H9 (cell line): ENCODE results near the gene BRD7. TPM values are rescaled to one million over a fixed set of nuclear protein-coding genes. Genes with fewer than 3 reads are reported as not detected.
A peak's percentile ranks its signal among the peaks of the same experiment; 100 is the strongest.

Experiments used
- DNase-seq: peaks from one replicate; pipeline ENCODE4 v3.0.0-alpha.2; 2017
- H2AFZ ChIP-seq: one replicate; pipeline ENCODE4 v1.6.1; 2013; ENCODE audit warnings: mild to moderate bottlenecking, low read length, control low read depth, moderate library complexity
- H2AK5ac ChIP-seq: 2 replicates; pipeline ENCODE4 v1.6.1; 2013; ENCODE audit warnings: low read length, control low read depth, mixed read lengths; ENCODE audit not compliant: insufficient read length
- H2BK120ac ChIP-seq: one replicate; pipeline ENCODE4 v1.6.1; 2013; ENCODE audit warnings: low read depth, mild to moderate bottlenecking, low read length, control low read depth, inconsistent platforms; ENCODE audit not compliant: poor library complexity, severe bottlenecking
- H2BK12ac ChIP-seq: 2 replicates; pipeline ENCODE4 v1.6.1; 2013; ENCODE audit warnings: low read length, control low read depth, mixed read lengths, low read depth; ENCODE audit not compliant: insufficient read length
- H2BK15ac ChIP-seq: 2 replicates; pipeline ENCODE4 v1.6.1; 2013; ENCODE audit warnings: low read depth, low read length, control low read depth
- H2BK20ac ChIP-seq: one replicate; pipeline ENCODE4 v1.6.1; 2013; ENCODE audit warnings: low read depth, mild to moderate bottlenecking, low read length, control low read depth, inconsistent platforms; ENCODE audit not compliant: poor library complexity, severe bottlenecking
- H2BK5ac ChIP-seq: 2 replicates; pipeline ENCODE4 v1.6.1; 2013; ENCODE audit warnings: low read length, control low read depth, mixed read lengths; ENCODE audit not compliant: insufficient read length
- H3K14ac ChIP-seq: 2 replicates; pipeline ENCODE4 v1.6.1; 2013; ENCODE audit warnings: low read length, control low read depth; ENCODE audit not compliant: insufficient read depth
- H3K18ac ChIP-seq: 2 replicates; pipeline ENCODE4 v1.6.1; 2013; ENCODE audit warnings: low read depth, mild to moderate bottlenecking, mixed read lengths, low read length, control low read depth; ENCODE audit not compliant: insufficient read length
- H3K23ac ChIP-seq: 2 replicates; pipeline ENCODE4 v1.6.1; 2013; ENCODE audit warnings: low read length, control low read depth, mixed read lengths, low read depth; ENCODE audit not compliant: insufficient read length
- H3K23me2 ChIP-seq: 2 replicates; pipeline ENCODE4 v1.6.1; 2013; ENCODE audit warnings: low read depth, mild to moderate bottlenecking, mixed read lengths, low read length, control low read depth; ENCODE audit not compliant: insufficient read length, poor library complexity, severe bottlenecking
- H3K27ac ChIP-seq: 2 replicates; pipeline ENCODE4 v1.5.1; 2013; ENCODE audit warnings: low read length, control low read depth, mixed read lengths, low read depth; ENCODE audit not compliant: insufficient read length
- H3K27me3 ChIP-seq: 2 replicates; pipeline ENCODE4 v1.6.1; 2013; ENCODE audit warnings: low read length, control low read depth, inconsistent platforms; ENCODE audit not compliant: insufficient read depth
- H3K4ac ChIP-seq: 2 replicates; pipeline ENCODE4 v1.6.1; 2013; ENCODE audit warnings: low read depth, mild to moderate bottlenecking, control low read depth, inconsistent platforms, low read length, moderate library complexity
- H3K4me1 ChIP-seq: 2 replicates; pipeline ENCODE4 v1.6.1; 2013; ENCODE audit warnings: low read length, control low read depth, inconsistent platforms; ENCODE audit not compliant: insufficient read depth
- H3K4me2 ChIP-seq: 2 replicates; pipeline ENCODE4 v1.6.1; 2013; ENCODE audit warnings: low read length, control low read depth, mixed read lengths; ENCODE audit not compliant: insufficient read length, insufficient read depth
- H3K56ac ChIP-seq: 2 replicates; pipeline ENCODE4 v1.6.1; 2013; ENCODE audit warnings: low read depth, mild to moderate bottlenecking, mixed read lengths, low read length, control low read depth; ENCODE audit not compliant: insufficient read length
- H3K79me1 ChIP-seq: 2 replicates; pipeline ENCODE4 v1.6.1; 2013; ENCODE audit warnings: low read depth, mild to moderate bottlenecking, moderate library complexity, low read length, control low read depth, inconsistent platforms; ENCODE audit not compliant: insufficient read depth, poor library complexity, severe bottlenecking
- H3K79me2 ChIP-seq: 2 replicates; pipeline ENCODE4 v1.6.1; 2013; ENCODE audit warnings: low read length, control low read depth, inconsistent platforms; ENCODE audit not compliant: insufficient read depth
- H3K9ac ChIP-seq: 2 replicates; pipeline ENCODE4 v1.6.1; 2013; ENCODE audit warnings: low read length, control low read depth, mixed read lengths; ENCODE audit not compliant: insufficient read length; ENCODE audit errors: extremely low read depth
- H3K9me3 ChIP-seq: one replicate; pipeline ENCODE4 v1.6.1; 2013; ENCODE audit warnings: low read depth, low read length, inconsistent platforms; ENCODE audit not compliant: control insufficient read depth
- H3T11ph ChIP-seq: one replicate; pipeline ENCODE4 v1.6.1; 2013; ENCODE audit warnings: mild to moderate bottlenecking, low read length, control low read depth, inconsistent platforms
- H4K20me1 ChIP-seq: one replicate; pipeline ENCODE4 v1.6.1; 2013; ENCODE audit not compliant: control insufficient read depth, insufficient read length, insufficient read depth
- H4K5ac ChIP-seq: 2 replicates; pipeline ENCODE4 v1.6.1; 2013; ENCODE audit warnings: low read depth, mild to moderate bottlenecking, mixed read lengths, low read length, control low read depth; ENCODE audit not compliant: insufficient read length
- H4K8ac ChIP-seq: replicated peaks from 2 replicates; pipeline ENCODE4 v1.6.1; 2013; ENCODE audit warnings: low read length, control low read depth, mixed read lengths, low read depth; ENCODE audit not compliant: insufficient read length
- H4K91ac ChIP-seq: 2 replicates; pipeline ENCODE4 v1.6.1; 2013; ENCODE audit warnings: low read depth, mild to moderate bottlenecking, moderate library complexity, mixed read lengths, low read length, control low read depth; ENCODE audit not compliant: insufficient read length
- H3K27ac Mint-ChIP-seq, 3 experiments: 2 replicates in 2 of 3; 3 replicates in 1 of 3; pipeline ENCODE4 v1.8.0; 2020 to 2021; ENCODE audit warnings: mixed read lengths in 3 of 3, mild to moderate bottlenecking in 1 of 3, moderate library complexity in 1 of 3
- H3K27me3 Mint-ChIP-seq: 2 replicates; pipeline ENCODE4 v1.8.0; 2021; ENCODE audit warnings: low read depth, mild to moderate bottlenecking, moderate library complexity, mixed read lengths
- H3K36me3 Mint-ChIP-seq, 3 experiments: 2 replicates in 2 of 3; 3 replicates in 1 of 3; pipeline ENCODE4 v1.8.0; 2020 to 2021; ENCODE audit warnings: low read depth in 3 of 3, mixed read lengths in 3 of 3; ENCODE audit not compliant: insufficient read depth in 1 of 3
- H3K4me1 Mint-ChIP-seq, 2 experiments: 2 replicates each; pipeline ENCODE4 v1.8.0; 2020; ENCODE audit warnings: mixed read lengths in 2 of 2
- H3K4me3 Mint-ChIP-seq, 2 experiments: 2 replicates in 1 of 2; 3 replicates in 1 of 2; pipeline ENCODE4 v1.8.0; 2020 to 2021; ENCODE audit warnings: mild to moderate bottlenecking in 2 of 2, mixed read lengths in 2 of 2, moderate library complexity in 1 of 2
- H3K9me3 Mint-ChIP-seq, 2 experiments: 2 replicates in 1 of 2; 3 replicates in 1 of 2; pipeline ENCODE4 v1.8.0; 2020; ENCODE audit warnings: mild to moderate bottlenecking in 2 of 2, mixed read lengths in 2 of 2, moderate library complexity in 1 of 2
- WGBS: extraction: QIAGEN DNeasy Blood & Tissue Kit; methylation state at CpG from one replicate; pipeline ENCODE4 v1.1.7; 2013; ENCODE audit warnings: missing lambda C conversion rate, low lambda C conversion rate, mixed read lengths; ENCODE audit not compliant: insufficient read length; ENCODE audit errors: extremely low coverage; 5-methylcytosine and 5-hydroxymethylcytosine counted together
- total RNA-seq: library from RNA; stranded (reverse); gene quantifications from 2 replicates; pipeline ENCODE4 v1.2.1, GENCODE V29; 2021
- TF ChIP-seq, protein P1 (sequence below): fragments of 200-600 bp; sonication (generic); conservative IDR thresholded peaks from 3 replicates; pipeline ENCODE4 v1.8.0; 2021; ENCODE audit warnings: antibody characterized with exemption, mild to moderate bottlenecking

The BRD7 gene
- total RNA-seq, 1 experiment from 2014 or later: 112 TPM

DNA sequence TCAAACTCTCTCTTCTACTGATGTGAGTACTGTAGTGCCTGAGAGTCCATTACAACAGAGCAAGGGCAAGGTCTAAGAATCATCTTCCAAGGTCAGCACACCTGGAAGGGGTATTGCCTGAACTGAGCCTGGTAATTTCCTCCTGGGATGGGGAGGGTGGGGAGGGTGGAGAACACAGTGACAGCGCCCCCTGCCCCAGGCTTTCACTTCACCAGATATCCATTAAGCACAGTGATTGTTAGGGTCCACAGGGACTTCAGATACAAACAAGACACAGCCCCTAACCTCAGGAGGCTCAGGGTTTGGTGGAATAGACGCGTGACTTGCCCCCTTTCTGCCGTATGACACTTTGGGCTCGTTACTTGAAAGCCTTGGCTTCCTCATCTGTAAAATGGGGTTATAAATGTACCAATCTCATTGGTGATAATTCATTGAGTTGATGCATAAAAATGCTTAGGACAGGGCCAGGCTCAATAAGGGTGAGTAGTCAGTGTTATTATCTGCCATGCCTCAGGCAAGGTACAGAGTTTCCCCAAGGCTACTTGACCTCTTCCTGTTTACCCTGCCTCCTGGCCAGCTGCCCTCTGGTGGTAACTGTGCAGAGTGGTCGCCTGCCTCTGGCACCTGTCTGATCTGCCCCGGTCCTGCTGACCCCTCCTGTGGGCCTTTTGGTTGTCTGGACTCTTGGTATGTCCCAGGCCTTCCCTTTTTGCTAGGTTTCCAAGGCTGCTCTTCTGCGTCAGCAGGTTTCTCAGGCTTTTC is 13.1 kb upstream of the BRD7 start:
- Histone ChIP-seq H3K79me1 (no peaks in the 10 kb centered on the region), H2AK5ac (no peak overlapping the region), H3K23ac (no peak overlapping the region), H3K18ac (no peak overlapping the region), H3K14ac (no peak overlapping the region), H3K9ac (no peak overlapping the region), H3K4ac (no peak overlapping the region), H3K23me2 (no peaks in the 10 kb centered on the region), H3K27ac (no peak overlapping the region), H2AFZ (no peak overlapping the region), H3T11ph (no peak overlapping the region), H4K91ac (no peak overlapping the region), H3K4me2 (no peak overlapping the region), H3K4me1 (no peaks in the 10 kb centered on the region), H3K56ac (no peak overlapping the region), H3K9me3 (no peaks in the 10 kb centered on the region), H2BK20ac (no peak overlapping the region), H3K79me2 (no peaks in the 10 kb centered on the region), H2BK15ac (no peak overlapping the region), H2BK5ac (no peak overlapping the region), H3K27me3 (no peaks in the 10 kb centered on the region), H4K20me1 (no peaks in the 10 kb centered on the region), H4K5ac (no peak overlapping the region), H2BK12ac (no peak overlapping the region), H2BK120ac (no peak overlapping the region), H4K8ac (no peak overlapping the region)
- Mint-ChIP-seq H3K27me3 (peaks cover 3% of the 10 kb centered on the region), H3K4me3 (no peak overlapping the region), H3K4me1 (peaks cover 7 to 11% of the 10 kb centered on the region in 2 experiments; a peak in 3 of 4 replicates), H3K27ac (no peak overlapping the region), H3K36me3 (no peaks in the 10 kb centered on the region), H3K9me3 (no peaks in the 10 kb centered on the region)
- peak; percentile 74 for DNase-seq
- WGBS: no CpG with 5 or more reads among the region's 8 CpGs
- TF ChIP-seq, protein P1, sequence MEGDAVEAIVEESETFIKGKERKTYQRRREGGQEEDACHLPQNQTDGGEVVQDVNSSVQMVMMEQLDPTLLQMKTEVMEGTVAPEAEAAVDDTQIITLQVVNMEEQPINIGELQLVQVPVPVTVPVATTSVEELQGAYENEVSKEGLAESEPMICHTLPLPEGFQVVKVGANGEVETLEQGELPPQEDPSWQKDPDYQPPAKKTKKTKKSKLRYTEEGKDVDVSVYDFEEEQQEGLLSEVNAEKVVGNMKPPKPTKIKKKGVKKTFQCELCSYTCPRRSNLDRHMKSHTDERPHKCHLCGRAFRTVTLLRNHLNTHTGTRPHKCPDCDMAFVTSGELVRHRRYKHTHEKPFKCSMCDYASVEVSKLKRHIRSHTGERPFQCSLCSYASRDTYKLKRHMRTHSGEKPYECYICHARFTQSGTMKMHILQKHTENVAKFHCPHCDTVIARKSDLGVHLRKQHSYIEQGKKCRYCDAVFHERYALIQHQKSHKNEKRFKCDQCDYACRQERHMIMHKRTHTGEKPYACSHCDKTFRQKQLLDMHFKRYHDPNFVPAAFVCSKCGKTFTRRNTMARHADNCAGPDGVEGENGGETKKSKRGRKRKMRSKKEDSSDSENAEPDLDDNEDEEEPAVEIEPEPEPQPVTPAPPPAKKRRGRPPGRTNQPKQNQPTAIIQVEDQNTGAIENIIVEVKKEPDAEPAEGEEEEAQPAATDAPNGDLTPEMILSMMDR: peak; percentile 66
